ENCODE results near the gene GLB1L3. TPM values are rescaled to one million over a fixed set of nuclear protein-coding genes. Genes with fewer than 3 reads are reported as not detected.
"Not testable (repeated sequence)": the region's sequence is repeated elsewhere in the genome, so short reads cannot be mapped to it uniquely, and the experiment has no call there.

The GLB1L3 gene
- total RNA-seq, 1 experiment from 2014 or later = not detected

DNA sequence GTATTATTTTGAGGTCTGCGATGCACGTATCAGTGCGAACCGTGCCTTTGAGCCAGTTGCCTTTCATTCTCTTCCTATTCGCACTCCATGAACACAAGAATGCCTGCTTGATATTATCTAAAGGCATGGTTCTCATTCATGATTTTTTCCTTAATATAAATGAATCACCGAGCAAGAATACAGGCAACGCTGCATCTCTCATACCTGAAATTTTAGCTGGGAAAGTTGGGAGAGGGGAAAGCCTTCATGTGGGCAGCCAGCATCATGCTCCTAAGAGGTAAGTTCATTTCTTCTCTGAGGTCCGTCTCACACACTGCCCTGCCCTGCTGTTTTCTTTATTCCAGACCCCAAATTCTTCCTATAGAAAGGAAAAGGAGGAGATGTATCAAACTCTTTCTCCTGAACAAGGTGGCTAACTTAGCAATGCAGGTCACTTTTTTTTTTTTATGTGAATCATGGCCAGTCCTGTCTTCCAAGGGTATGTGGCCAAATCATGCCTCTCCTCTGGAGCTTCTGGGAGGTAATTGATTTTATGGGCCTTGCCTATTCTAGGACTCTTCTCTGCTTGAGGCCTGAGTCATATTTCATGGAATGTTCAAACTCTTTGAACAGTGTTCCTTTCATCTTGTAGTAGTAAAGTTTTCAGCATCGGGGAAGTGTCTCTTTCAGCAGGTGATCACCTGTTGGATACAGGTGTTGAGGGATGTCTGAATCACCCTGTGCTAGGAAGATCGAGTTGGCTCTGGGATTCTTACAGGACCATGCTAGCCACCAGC lies 58.8 kb downstream of the GLB1L3 start:
- DNase-seq (ENCODE audit: low spot score) = no peak
- in situ Hi-C loops (cut with HindIII; ENCODE audit: low sequenced_read_pairs) = no loop called here

DNA sequence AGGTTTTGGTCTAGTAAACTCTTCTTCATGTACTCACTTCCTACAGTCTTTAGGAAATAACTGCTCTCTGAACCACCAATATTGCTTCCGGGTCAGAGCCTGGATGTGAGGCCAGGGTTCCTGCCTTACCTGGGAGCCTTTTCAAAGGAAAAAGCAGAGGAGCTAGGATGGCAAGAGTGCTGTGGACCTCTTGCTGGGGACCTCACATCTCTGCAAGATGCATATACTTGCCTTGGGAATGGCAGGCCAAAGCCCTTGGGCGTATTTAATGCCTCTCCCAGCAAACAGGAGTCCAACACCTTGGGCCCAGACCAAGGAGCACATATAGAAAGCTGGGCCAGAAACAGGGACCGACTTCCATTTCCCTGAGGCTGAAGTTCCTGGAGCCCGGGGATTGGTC lies 60.9 kb downstream of the GLB1L3 start:
- DNase-seq (ENCODE audit: low spot score) = no peak
- in situ Hi-C loops (cut with HindIII; ENCODE audit: low sequenced_read_pairs) = no loop called here

DNA sequence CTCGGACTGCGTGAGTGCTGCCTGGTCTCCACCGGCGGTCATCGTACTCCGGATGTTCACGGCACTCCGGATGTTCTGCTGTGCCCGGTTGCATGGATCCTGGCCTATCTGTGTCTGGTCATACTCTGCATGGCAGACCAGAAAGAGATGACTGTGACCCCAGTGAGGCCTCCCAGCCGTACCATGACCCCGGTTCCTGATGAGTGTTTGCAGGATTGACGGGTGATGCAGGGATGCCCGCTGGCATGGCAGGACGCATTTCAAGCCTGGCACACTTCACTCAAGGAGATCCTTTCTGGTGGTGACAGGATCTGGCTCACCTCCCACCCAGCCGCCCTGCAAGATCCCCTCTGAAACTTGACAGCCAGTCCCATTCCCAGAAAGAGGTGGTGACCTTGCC lies 61.9 kb downstream of the GLB1L3 start:
- in situ Hi-C loops (cut with HindIII; ENCODE audit: low sequenced_read_pairs) = no loop called here
- no peak for DNase-seq (ENCODE audit: low spot score)

DNA sequence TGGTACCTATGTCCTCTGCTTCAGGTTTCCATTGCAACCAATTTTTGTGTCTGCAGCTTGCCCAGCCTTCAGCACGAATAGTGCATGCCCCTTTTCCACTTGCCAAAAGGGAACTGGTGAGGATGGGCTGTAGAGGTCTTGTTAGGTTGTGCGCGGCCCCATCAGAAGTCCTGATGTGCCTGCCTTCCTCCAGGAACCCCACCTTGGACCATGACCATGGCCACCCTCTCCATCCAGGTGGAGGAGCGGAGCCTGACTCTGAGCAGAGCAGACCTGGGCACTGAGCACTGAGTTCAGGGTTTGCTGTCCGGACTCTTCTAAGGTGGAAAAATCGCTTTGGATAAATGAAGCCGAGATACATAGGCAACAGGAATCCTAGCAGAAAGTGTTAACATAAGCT lies 62.5 kb downstream of the GLB1L3 start:
- in situ Hi-C loops (cut with HindIII; ENCODE audit: low sequenced_read_pairs) = no loop called here
- no peak for DNase-seq (ENCODE audit: low spot score)

DNA sequence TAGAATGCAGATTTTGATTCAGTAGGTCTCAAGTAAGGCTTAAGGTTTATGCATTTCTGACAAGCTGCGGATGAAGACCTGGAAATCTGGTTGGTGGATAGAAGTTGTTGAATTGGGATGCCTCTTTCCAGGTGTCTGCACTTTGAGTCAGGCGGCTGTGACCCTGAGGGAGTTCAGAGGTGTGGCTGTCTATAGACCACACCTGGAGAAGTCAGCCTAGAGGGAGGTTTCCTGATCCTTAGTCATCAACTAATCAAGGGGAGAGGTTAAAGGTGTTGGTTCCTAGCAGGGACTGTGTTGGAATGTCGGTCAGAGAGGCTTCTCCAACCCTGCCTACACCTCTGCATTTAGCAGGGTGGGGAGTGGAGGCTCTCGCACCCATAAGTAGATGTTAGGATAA lies 63.6 kb downstream of the GLB1L3 start:
- in situ Hi-C loops (cut with HindIII; ENCODE audit: low sequenced_read_pairs) = no loop called here
- DNase-seq (ENCODE audit: low spot score) = no peak

DNA sequence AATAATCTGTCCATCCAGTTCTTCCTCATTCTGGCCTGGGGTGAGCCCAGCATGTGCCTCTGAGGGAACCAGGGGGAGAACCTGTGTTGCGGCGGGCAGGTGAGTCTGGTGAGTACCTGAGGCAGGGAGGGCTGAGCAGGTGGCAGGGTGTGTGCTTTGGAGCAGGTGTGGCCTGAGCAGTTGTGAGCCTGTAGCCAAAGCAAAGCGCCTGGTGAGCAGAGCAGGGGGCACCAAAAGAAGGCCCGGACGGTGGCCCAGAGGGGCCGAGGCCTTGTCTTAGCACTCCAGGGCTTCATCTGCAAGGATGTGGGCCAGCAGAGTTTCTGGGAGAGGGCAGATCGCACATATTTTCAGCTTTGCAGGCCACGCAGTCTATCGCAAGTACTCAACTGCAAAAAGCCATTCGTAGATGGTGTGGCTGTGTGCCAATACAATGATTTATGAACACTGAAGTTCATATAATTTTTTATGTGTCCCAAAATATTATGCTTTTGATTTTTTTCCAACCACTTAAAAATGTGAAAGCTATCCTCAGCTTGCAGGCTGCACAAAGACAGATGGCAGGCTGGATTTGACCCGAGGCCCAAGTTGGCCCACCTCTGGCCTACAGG lies 64.3 kb downstream of the GLB1L3 start:
- in situ Hi-C loops (cut with HindIII; ENCODE audit: low sequenced_read_pairs) = no loop called here
- no peak for DNase-seq (ENCODE audit: low spot score)

DNA sequence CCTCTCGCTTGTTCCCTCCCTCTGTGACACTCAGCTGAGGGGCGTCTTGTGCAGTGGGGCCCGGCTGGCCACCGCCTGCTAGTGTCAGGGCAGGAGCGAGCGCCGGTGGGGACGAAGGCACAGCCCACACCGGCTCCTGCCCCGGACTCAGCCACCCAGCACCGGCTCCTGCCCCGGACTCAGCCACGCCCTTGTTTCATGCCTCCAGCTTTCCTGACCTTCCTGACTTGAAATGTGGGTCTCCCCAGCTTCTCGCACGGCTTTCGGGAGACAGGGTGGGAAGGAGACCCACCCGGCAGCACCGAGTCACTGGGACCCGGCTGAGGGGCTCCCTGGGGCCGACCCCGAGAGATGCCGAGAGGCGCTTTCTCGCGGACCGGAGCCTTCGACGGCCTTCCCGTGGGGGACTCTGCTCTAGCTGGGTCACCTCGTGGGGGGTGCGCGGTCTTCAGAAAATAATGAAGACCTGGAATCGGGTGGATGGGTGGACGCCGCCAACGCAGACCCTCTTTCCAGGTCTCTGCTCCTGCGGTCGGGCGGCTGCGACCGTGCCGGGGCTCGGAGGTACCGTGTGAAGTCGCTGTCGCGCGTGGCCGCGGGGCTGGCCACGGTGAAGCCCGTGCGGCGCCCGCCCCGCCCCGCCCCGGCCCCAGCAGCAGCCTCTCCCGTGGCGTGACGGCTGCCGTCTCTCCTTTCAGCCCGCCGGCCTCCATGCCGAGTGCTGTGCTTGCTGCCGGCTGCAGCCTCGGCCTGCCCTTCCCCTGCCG lies 65.8 kb downstream of the GLB1L3 start:
- no peak for DNase-seq (ENCODE audit: low spot score)
- in situ Hi-C loops (cut with HindIII; ENCODE audit: low sequenced_read_pairs) = no loop called here

DNA sequence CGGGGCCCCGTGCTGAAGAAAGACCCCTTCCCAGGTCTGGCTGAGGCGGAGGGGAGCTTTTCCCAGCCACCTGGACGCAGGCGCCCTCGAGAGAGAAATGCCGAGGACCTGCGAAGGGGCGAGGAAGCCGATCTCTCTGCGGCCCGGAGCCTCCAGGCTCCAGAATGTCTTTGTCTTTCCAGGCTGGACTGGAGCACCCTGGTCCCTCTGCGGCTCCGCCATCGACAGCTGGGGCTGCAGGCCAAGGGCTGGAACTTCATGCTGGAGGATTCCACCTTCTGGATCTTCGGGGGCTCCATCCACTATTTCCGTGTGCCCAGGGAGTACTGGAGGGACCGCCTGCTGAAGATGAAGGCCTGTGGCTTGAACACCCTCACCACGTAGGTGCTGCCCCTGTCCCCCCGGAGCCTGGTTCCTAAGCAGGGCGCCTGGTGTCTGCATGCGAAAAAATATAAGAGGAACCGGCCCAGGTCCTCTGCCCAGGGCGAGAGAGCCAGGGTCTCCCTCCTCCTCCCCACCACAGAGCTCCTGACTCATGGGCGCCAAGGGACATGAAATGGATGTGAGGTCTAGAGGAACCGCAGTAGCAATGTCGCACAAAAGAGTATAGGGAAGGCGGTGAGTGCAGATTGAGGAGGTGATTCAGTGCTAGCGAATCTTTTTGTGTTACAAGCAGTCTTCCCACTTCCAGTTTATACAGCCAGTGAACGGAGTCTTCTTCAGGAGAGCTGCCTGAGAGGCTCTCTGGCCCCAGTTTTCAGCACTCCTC lies 66.6 kb downstream of the GLB1L3 start:
- no peak for DNase-seq (ENCODE audit: low spot score)
- in situ Hi-C loops (cut with HindIII; ENCODE audit: low sequenced_read_pairs) = no loop called here

DNA sequence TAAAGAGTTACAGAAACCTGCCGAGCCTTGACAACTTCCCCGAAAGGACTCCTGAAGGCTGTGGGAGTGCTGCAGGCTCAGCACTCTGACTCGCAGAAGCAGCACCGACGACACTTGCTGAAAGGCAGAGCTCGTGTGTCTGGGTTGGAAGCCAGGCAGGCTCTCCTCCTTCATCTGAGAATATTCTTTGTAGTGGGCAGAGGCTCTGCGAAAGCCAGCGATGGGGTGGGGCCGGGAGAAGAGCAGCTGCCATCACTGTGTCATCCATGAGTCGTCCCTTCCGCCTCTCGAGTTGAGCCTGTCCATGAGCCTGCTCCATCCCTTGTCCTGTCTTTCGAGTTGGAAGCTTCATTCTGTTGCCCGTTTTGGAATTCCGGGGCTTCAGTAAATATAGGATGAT lies 67.5 kb downstream of the GLB1L3 start:
- in situ Hi-C loops (cut with HindIII; ENCODE audit: low sequenced_read_pairs) = no loop called here
- no peak for DNase-seq (ENCODE audit: low spot score)

DNA sequence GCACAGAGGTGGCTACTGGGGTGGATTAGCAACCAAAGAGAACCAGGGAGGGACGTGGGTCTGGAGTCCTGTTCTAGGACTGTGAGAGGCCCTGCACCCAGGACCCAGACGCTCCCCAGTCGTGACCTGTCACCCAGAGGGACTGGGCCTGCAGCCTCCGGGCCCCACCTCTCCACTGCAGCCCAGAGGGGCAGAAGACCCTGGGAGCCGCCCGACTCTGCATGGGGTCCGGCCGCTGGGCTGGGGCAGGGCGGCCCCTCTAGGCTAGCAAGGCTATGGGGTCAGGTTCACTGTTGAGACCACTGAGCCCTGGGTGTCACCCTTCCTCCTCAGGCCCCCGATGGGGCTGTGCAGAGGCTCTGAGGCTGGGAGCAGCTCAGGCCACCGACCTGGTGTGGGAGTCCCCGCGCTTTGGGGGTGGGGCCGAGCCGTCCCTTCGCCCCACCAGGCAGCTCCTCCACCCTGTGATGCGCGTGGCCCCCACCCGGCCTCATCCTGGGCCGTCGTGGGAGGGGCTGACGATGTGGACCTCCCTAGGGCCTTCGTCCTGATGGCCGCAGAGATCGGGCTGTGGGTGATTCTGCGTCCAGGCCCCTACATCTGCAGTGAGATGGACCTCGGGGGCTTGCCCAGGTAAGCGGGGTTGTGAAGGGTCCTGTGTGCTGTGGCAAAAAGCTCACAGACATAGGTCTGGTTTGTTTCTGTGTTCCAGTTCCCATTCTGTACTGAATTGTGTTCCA lies 68.5 kb downstream of the GLB1L3 start:
- DNase-seq (ENCODE audit: low spot score); in situ Hi-C loops (cut with HindIII; ENCODE audit: low sequenced_read_pairs): not testable (repeated sequence)

DNA sequence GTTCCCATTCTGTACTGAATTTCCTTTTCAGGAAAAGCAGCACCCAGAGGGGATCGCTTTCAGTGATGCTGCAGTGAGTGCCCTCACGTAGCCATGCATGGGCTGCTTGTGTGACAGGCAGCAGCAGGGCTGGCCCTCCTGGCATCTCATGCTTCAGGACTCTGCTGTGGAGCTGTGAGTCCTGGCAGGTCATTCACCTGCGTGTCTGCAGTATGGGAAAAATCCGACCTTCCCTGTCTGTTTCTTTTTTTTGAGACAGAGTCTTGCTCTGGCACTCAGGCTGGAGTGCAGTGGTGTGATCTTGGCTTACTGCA lies 69.0 kb downstream of the GLB1L3 start:
- in situ Hi-C loops (cut with HindIII; ENCODE audit: low sequenced_read_pairs) = no loop called here

DNA sequence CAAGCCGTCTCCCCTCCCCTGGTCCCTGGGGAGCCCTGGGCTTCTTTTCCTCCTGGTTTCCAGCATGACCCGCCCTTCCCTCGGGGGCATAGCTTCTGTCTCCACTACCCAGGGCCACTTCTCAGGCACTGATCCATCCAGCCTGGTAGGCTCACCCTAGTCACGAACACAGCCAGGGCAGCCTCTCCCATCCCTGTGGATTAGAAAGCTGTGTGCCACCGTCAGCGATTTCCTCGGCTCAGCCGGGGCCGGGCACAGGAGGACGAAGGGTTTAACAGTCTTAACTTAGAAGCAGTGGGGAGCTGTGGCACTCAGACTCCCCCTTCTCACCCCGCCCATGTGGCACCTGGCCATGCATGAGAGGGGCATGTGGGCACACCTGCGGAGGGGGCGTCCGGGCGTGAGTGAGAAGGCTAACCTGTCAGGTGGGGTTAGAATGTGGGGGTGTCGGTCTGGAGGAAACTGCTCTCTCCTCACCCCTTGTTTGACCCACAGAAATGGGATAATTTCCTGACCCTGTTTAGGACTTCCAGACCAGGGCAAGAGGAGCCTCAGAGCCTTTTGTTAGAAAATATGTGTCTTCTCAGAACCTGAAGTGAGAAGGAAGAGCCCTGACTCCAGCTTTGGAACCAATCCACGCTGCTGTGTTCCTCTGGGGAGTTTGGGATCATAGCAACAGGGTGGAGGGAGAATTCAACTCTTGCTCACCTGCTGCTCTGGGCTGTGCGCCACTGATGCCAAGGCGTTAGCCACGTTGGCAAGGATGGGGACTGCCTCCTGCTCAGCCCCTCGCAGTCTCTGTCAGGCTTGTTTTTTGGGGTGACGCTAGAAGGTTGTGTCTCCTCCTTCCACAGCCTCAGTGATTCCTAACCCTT lies 70.2 kb downstream of the GLB1L3 start:
- in situ Hi-C loops (cut with HindIII; ENCODE audit: low sequenced_read_pairs) = no loop called here
- DNase-seq (ENCODE audit: low spot score) = no peak

More for the DNA sequence above, 69.0 kb downstream of the GLB1L3 start:
- DNase-seq (ENCODE audit: low spot score) = no peak

DNA sequence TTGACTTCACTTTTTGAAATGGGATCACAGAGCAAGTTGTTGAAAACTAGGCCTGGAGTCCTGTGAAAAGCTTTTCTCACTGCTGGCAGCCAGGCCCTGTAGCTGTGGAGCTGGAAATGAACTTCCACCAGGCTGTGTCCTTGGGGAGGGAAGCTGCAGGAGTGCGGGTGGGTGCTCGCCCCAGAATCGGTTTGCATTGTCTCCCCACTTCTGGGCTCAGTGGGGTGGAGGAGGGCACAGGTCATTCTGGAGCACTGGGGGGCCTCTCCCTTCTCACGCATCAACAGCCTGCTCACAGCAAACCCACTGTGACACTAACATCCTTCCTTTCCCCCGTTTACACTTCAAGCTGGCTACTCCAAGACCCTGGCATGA lies 70.8 kb downstream of the GLB1L3 start:
- DNase-seq (ENCODE audit: low spot score) = no peak

DNA sequence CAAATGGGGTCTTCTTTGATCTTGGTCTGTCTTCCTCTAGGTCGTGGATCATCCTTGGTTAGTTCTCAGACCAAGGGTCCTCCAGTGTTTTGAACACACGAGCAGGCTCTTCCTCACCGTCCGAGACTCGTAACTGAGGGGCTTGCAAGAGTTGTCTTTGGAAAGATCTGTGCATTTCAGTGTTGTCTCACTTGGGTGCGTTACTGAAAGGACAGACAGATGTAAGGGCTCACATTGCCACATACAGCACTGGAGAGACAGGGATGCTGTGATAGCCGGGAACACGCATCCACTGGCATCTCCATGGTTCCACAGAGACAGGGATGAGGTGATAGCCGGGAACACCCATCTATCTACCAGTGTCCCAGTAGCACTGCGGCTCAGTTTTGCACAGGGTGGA lies 71.3 kb downstream of the GLB1L3 start:
- in situ Hi-C loops (cut with HindIII; ENCODE audit: low sequenced_read_pairs) = no loop called here
- no peak for DNase-seq (ENCODE audit: low spot score)

More for the DNA sequence above, 70.8 kb downstream of the GLB1L3 start:
- in situ Hi-C loops (cut with HindIII; ENCODE audit: low sequenced_read_pairs) = no loop called here

DNA sequence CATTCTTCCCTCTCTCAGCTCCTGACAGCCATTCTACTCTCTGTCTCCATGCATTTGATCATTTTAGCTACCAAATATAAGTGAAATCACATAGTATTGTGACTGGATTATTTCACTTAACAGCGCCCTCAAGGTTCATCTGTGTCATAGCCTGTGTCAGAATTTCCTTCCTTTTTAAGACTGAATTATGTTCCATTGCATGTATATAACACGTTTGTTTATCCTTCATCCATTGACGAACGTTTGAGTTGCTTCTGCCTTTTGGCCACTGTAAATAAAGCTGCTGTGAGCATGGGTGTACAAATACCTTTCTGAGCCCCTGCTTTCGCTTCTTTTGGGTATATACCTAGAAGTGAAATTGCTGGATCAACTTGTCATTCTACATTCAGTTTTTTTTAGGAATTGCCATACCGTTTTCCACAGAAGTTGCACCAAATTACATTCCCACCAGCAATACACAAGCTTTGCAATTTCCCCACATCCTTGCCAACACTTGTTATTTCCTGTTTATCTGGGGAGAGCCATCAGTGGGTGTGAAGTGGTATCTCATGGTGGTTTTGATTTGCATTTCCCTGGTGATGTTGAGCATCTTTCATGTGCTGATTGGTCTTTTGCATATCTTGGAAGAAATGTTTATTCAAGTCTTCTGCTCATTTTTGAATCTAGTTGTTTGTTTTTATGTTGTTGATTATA lies 73.1 kb downstream of the GLB1L3 start:
- no peak for DNase-seq (ENCODE audit: low spot score)
- in situ Hi-C loops (cut with HindIII; ENCODE audit: low sequenced_read_pairs) = no loop called here

DNA sequence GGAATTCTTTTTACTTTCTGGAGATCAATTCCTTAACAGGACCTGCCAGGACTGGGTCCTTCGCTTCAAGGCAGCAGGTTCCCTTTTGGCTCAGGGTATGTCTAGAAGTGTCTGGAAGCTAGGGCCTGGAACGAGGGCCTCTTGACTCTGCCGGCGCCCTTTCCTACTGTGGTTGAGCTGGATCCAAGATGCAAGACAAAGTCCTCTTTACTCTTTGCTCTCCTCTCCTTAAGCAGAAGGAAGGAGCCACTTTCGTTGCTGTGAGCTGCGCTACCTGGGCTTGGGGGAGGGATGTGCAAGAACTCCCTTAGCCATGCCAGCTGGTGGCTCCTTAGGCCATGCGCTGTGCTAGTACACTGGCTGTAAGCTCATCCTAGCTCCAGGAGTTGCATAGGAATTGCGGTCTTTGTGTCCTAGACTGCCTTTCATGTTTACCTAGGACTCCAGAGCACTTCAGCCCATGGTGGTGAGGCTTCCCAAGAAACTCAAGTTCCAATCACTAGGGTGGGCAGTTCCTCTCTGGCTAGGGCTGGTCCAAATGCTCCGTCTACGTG lies 73.7 kb downstream of the GLB1L3 start:
- DNase-seq (ENCODE audit: low spot score) = no peak
- in situ Hi-C loops (cut with HindIII; ENCODE audit: low sequenced_read_pairs) = no loop called here

DNA sequence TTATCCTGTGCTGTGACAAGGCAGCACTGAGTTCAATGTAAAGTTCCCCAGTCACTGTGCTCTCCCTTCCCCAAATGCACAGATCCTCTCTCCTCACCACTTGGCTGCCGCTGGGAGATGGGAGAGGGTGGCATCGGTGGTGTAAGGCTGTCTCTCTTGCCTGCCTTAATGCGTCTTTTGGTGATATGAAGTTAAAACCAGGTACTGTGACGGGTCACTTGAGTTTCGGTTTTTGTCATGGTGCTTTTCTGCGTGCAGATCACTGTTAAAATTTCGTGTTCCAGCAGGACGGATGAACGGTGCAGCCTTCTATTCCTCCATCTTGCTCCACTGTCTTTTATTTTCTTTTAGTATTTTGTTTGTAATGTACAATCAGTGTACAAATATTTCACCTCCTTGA lies 74.2 kb downstream of the GLB1L3 start:
- in situ Hi-C loops (cut with HindIII; ENCODE audit: low sequenced_read_pairs) = no loop called here
- DNase-seq (ENCODE audit: low spot score) = no peak

All from G401 (cell line).